NCI-H2196 treated with DMSO at 0.1 percent for 48 hours (cell line): ENCODE data around the gene MAN1C1.

Experiments used
- DNase-seq: peaks from one replicate; lab custom pipeline; 2025; ENCODE audit not compliant: unreplicated experiment; lab: John Stamatoyannopoulos, UW

Gene MAN1C1

GRCh38 chr1:25811384-25812082, 194.9 kb downstream of the MAN1C1 start:
- DNase-seq, result no peak

- no peak for DNase-seq
These were observed 196.6 kb downstream of the MAN1C1 start for GRCh38 chr1:25813071-25813733.

DNA sequence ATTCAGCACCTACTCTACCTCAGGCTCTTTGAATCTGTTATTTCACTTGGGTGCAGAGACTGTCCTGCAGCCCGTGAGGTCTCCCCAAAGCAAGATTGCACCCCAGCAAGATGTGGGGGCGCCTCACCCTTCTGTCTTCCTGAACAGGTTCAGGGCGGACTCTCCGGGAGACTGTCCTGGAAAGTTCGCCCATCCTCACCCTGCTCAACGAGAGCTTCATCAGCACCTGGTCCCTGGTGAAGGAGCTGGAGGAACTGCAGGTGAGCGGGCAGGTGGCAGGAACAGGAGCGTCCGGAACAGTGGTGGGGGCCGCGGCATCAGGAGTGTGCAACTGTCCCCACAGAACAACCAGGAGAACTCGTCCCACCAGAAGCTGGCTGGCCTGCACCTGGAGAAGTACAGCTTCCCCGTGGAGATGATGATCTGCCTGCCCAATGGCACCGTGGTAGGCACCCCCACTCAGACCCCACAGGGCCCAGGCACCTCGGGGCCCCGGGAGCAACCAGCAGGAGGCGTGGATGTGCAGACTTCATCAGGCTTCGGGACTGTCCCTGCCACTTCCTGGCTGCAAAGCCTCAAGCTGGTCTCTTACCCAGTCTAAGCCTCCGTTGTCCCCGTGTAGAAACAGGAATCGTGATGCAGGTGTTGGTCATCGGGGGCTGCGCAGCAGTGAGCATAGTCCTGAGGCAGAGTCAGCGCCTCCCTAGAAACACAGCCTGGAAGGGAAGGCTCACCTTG, 197.3 kb downstream of the MAN1C1 start:
- DNase-seq, result no peak

DNA sequence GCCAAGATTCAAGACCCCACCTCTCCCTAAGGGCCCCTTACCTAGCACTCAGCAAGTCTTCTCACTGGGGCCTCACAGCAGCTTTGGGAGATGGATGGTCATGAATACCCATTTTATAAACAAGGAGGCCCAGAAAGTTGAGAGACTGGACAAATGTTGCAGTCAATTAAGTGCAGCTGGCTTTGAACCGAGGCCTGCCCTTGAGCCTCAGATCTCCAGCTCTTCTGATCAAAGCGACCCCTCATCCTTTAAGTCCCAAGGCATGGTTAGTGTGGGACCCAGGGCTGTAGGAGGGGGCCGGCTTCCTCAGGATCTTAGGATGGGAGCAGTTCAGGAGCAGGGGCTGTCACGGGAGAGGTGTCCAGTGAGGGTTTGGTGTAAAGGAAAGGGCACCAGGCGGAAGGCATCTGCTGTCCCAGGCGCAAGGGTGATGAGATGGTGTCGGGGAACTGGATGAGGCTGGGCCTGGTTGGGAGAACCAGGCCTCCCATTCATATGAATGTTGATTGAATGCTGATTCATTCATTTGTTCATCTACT, 198.0 kb downstream of the MAN1C1 start:
- no peak for DNase-seq

DNA sequence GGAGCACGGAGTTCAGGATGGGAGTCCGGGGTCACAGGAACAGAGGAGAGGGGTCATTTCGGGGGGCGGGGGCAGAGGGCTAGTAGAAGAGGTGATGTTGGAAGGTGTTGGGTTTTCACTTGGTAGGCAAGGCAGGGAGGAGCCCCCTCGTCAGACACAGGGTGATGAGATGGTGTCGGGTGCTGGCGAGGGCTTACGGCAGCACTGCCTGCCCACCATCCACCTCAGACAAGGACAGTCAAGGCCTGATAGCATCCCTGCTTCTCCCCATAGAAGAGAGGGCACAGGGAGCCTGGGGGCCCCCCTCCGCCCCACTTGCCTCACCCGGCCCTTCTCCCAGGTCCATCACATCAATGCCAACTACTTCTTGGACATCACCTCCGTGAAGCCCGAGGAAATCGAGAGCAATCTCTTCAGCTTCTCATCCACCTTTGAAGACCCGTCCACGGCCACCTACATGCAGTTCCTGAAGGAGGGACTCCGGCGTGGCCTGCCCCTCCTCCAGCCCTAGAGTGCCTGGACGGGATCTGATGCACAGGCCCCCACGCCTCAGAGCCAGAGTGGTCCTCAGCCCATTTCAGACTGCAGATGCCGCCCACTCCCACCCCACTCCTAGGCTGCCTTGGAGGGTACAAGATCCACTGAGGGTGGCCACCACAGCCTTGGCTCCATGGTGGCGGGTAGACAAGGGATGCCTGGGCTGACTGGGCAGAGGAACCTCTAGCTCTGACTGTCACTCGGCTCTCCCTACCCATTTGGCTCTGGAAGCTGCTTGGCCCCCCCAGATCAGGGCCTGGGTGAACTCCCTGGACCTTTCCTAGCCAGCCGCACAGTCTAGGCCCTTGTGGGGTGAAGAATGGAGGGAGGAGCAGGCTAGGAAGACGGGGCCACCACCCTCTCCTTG, 198.9 kb downstream of the MAN1C1 start:
- no peak for DNase-seq

DNA sequence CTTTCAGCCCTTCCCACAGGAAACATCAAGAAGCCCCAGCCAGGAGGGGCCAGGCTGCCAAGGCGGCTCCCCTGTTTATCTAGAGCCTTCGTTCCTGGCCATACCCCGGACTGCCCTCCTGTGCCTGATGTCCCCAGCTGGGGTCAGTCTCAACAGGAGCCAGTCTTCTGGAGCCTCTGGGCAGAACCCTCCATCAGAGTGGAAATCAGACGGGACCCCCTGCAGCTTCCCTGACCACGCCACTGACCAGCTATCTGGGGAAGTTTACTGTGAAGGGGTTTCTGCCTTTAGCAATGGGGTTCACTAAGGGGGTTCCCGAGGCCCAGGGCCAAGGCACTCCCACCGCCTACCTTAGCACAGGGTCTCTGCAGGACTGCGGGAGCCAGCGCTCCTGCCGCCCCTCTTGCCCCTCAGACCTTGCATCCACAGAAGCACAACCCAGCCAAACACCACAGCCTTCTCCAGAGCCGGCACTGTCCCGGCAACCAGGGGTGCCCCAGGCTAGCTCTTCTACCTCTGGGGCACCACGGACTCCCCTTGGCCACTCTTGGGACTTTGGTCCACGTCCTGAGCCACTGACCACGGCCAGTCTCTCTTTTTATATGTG, 199.6 kb downstream of the MAN1C1 start:
- DNase-seq, result no peak

DNA sequence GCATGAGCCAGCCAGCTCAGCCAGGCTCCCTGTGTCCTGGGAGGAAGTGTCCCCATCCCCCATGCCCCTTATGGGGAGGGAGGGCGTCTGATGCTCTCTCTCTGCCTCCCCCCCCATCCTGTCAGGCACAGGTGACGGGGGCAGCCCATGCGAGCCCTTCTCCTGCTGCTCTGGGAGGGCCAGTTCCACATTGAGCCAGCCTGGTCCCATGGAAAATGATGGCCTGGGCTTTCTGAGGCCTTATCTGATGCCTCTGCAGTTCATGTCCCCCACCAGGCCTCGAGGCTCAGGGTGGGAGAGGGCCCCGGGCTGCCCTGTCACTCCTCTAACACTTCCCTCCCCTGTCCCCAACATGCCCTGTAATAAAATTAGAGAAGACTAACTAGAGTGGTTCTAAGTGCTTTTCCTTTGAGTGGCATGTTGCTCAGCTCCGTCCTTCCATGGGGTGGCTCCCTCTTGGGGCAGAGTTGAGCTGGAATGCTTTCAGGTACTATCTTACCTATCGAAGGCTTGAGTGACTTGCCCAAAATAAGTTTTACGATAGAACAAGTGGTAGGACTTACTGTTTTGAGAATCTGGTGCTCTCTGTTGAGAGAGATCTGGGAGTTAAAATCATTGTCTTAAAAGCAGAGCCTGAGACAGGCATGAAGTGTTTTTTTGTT, 201.4 kb downstream of the MAN1C1 start:
- DNase-seq, result no peak

DNA sequence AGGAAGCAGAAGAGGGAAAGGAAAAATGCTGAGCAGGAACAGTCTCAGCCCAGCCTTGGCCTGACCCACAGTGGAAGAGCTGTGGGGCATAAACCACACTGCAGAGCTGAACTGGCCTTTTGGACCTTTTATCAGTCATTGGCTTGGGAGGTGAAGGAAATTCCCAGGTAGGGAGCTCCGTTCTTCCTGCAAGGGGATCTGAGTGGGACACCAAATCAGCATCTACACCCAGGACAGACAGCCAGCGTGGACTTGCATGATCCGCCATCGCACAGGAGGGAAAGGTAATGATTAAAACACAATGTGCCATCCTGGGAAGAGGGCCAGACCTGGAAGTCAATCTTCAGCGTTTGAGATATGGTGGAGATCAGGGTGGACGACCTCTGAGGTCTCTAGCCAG, 202.0 kb downstream of the MAN1C1 start:
- no peak for DNase-seq

DNA sequence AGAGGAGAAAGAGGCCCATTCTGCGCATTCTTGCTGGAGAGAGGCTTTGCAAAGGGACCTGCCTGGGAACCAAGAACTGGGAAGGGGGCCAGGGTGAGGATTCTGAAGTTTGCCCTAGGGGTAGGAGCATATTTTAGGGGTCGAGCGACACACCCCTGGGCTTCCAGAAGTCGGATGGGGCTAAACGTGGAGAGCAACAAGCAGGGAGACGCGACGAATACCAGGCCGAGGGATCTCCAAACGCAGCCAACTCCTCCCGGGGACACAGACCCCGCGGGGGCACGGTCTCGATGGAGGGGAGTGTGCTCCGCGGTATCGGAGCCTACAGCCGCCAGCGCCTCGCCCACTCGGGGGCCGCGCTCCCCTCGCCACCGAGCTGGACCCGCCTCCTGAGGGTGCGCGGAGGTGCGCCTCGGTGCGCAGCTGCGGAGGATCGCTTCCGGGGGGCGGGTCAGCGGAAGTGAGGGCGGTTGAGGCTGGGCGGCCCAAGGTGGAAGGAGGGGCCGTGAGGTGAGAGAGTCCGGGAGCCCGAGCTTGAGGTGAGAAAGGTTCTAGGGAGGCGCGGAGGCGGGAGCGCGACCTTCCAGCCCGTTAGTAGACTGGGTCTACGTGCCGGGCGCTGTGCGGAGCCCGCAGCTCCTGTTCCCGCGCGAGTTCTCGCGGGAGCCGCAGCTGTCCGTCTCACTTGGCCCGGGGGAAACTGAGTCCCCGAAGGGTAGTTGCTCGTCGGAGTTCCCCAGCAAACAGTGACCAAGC, 203.1 kb downstream of the MAN1C1 start, which contains the start of gene MTFR1L:
Gene MTFR1L, plus strand, starts transcription at position 464 of the 756 bp plus-strand sequence. CDS start 3,151 bp downstream, outside the sequence.
- DNase-seq, result peak; percentile 70

GRCh38 chr1:25820247-25821111, 203.9 kb downstream of the MAN1C1 start:
- peak; percentile 11 for DNase-seq

DNA sequence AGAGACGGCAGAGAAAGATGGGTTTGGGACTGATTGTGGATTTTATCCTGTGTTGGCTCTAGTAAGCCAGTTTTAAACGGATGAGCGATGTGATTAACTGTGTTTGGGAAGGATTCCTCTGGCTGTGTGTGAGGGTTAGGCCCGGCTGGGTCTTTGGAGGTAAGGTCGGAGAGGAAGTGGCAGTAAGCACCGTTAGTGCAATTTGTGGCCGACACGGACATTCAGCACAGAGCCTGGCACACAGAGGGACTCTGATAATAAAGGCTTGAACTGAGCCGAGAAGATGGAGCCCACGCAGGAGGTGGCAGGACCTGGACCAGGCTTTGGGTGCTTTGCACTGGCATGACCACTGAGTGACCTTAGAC, 204.5 kb downstream of the MAN1C1 start:
- no peak for DNase-seq

DNA sequence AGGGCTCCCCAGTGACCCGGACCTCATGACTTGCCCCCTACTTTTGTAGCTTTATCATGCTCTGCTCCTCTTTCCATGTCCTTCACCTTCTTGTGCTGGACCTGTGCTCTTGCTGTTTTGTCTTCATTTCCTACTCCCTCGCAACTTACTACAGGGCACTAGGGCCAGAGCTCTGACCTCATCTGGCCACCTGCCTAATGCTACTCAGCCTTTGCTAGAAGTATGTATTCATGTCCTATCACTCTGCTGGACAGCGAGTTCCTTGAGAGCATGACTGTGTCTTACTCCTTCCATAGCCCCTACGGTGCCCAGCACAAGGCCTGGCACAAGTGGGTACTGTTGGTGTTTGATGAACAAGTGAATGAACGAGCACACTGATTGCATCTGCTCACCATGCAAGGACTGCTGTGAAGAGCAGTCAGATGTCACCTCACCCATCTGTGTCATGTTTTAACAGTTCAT, 205.1 kb downstream of the MAN1C1 start:
- DNase-seq, result peak; percentile 25

DNA sequence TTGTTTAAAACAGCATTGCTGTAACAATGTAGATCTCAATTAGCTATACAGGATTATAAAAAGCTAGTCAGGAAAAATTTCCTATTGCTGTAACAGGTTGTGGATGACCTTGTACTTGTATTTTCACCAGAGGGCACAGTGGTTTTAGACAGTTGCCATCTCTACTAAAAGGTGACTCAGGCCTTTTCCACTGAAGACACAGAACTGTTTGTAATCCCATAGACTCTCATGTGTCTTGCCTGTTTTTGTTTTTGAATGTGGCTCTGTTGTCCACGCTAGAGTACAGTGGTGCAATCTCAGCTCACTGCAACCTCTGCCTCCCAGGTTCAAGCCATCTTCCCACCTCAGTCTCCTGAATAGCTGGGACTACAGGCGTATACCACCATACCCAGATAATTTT, 209.0 kb downstream of the MAN1C1 start:
- no peak for DNase-seq

DNA sequence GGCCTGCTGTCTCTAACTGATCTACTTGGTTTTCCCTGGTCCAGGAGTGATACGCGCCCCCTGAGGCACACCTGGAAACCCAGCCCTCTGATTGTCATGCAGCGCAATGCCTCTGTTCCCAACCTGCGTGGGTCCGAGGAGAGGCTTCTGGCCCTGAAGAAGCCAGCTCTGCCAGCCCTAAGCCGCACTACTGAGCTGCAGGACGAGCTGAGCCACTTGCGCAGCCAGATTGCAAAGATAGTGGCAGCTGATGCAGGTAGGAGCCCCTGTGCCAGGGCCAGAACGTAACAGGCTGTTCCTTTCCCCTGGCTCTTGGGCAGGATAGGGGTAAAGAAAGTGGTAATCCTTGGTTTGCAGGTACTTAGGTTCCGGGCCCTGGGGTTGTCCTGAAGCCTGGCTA, 210.0 kb downstream of the MAN1C1 start:
- no peak for DNase-seq

DNA sequence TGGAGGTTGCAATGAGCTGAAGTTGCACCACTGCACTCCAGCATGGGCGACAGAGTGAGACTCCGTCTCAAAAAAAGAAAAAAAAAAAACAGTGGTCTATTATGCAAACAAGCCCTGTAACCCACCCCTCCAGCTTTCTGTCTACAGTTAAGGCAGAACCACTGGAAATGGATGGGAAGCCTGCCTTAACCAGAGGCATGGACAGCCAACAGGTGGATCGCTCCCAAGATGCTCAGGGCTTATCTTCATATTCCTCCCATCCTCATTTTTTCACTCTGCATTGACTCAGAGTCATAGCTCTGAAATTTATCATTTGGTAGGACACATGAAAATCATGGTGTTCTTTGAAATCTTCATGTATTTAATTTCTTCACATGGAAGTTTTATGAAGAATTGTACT, 211.9 kb downstream of the MAN1C1 start:
- DNase-seq, result no peak

GRCh38 chr1:25829046-25829445, 212.5 kb downstream of the MAN1C1 start:
- DNase-seq, result no peak

DNA sequence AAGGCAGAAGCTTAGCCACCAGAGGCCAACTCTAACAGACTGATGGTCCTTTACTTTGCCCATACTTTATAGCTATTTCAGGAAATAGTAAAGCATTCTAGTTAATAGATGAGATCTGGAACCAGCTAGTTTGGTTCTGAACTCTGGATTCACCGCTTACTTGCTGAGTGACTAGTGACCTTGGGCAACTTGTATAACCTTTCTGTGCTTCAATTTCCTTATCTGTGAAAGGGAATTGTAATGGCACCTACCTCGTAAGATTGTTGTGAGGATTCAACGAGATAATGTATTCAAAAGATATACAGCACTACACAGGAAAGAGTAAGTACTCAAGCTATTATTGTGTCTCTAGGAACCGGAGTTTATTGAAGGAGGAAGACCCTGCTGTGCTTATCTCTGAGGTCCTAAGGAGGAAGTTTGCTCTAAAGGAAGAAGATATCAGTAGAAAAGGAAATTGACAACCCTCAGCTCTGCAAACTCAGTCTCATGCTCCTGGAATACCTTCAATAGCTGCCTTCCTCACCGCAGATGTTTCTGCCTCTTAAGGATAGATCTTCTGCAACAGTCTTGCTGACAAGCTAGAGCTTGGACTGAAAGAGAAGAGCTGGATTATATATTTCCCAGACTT, 215.1 kb downstream of the MAN1C1 start:
- DNase-seq, result no peak
